Common myeloid progenitor, CD34-positive (primary cell): ENCODE measurements around the gene ANKMY1.

Experiments used
- CTCF ChIA-PET: fragments of 350-600 bp; sonication (Branson Sonifier 250); formaldehyde crosslinking; loops from one replicate; lab custom pipeline; 2021; ENCODE audit warnings: antibody characterized with exemption; lab: Charles Lee
- POLR2A ChIA-PET: fragments of 350-600 bp; sonication (Branson Sonifier 250); formaldehyde crosslinking; loops from one replicate; lab custom pipeline; 2021; ENCODE audit warnings: antibody characterized with exemption; lab: Charles Lee
- DNase-seq, 3 donors: peaks; one replicate each; pipeline versions ENCODE4 v3.0.0 to v3.0.0-alpha.2; 2013
- H3K27ac ChIP-seq, 2 experiments: 1 replicate in 1 of 2; 2 replicates in 1 of 2; pipeline ENCODE4 v1.7.0; 2013; ENCODE audit warnings: inconsistent platforms in 2 of 2, low read length in 2 of 2, mild to moderate bottlenecking in 2 of 2, low read depth in 1 of 2, moderate library complexity in 1 of 2; ENCODE audit not compliant: severe bottlenecking in 2 of 2, insufficient read depth in 1 of 2, poor library complexity in 1 of 2
- H3K27me3 ChIP-seq, 5 experiments: replicated peaks in 2 of 5; 1 replicate in 3 of 5; 2 replicates in 2 of 5; pipeline versions ENCODE4 v1.6.1 to v1.7.0; 2013; ENCODE audit warnings: low read length in 4 of 5, mild to moderate bottlenecking in 2 of 5, moderate library complexity in 2 of 5, inconsistent platforms in 1 of 5; ENCODE audit not compliant: insufficient read depth in 5 of 5, control insufficient read depth in 4 of 5
- H3K36me3 ChIP-seq, 4 experiments: 1 replicate in 2 of 4; 2 replicates in 2 of 4; pipeline versions ENCODE4 v1.6.1 to v1.7.0; 2013; ENCODE audit warnings: low read length in 3 of 4, control low read depth in 1 of 4, mild to moderate bottlenecking in 1 of 4; ENCODE audit not compliant: control insufficient read depth in 4 of 4, insufficient read depth in 4 of 4
- H3K4me1 ChIP-seq, 4 experiments: 1 replicate in 3 of 4; 2 replicates in 1 of 4; pipeline versions ENCODE4 v1.6.1 to v1.7.1; 2013; ENCODE audit warnings: low read length in 3 of 4, mild to moderate bottlenecking in 3 of 4, control low read depth in 1 of 4, inconsistent platforms in 1 of 4, moderate library complexity in 1 of 4; ENCODE audit not compliant: control insufficient read depth in 4 of 4, insufficient read depth in 4 of 4; ENCODE audit errors: control extremely low read depth in 1 of 4
- H3K4me3 ChIP-seq, 7 experiments: 1 replicate in 4 of 7; 2 replicates in 3 of 7; pipeline versions ENCODE4 v1.5.1 to v1.7.0; 2013; ENCODE audit warnings: mild to moderate bottlenecking in 7 of 7, low read length in 6 of 7, moderate library complexity in 6 of 7, inconsistent platforms in 2 of 7, low read depth in 2 of 7, control low read depth in 1 of 7; ENCODE audit not compliant: insufficient read depth in 4 of 7, control insufficient read depth in 1 of 7; ENCODE audit errors: extremely low read depth in 1 of 7
- H3K9me3 ChIP-seq, 5 experiments: 1 replicate in 4 of 5; 2 replicates in 1 of 5; pipeline versions ENCODE4 v1.6.1 to v1.7.1; 2013; ENCODE audit warnings: low read length in 4 of 5, mild to moderate bottlenecking in 2 of 5, inconsistent platforms in 1 of 5, low read depth in 1 of 5, moderate library complexity in 1 of 5; ENCODE audit not compliant: control insufficient read depth in 4 of 5, insufficient read depth in 2 of 5; ENCODE audit errors: control extremely low read depth in 1 of 5
- WGBS: methylation state at CpG from one replicate; pipeline ENCODE4 v1.1.5; 2013; ENCODE audit not compliant: insufficient coverage; 5-methylcytosine and 5-hydroxymethylcytosine counted together

Gene ANKMY1

GRCh38 chr2:240473211-240473610 is 84.6 kb downstream of the ANKMY1 start:
- Histone ChIP-seq H3K27me3 (no peaks in the 10 kb centered on the region), H3K36me3 (peaks cover 0 to 3% (median under 1%) of the 10 kb centered on the region in 4 experiments), H3K4me3 (no peak overlapping the region), H3K27ac (no peak overlapping the region), H3K9me3 (peaks cover 0 to 34% (median 7%) of the 10 kb centered on the region in 5 experiments), H3K4me1 (no peaks in the 10 kb centered on the region)
- ChIA-PET POLR2A (no interaction called here), CTCF (no interaction called here)
- 100% methylated on average over 2 of the region's 4 CpGs for WGBS
- peak in 2 of 3 donors; percentile 31 to 34 for DNase-seq

- H3K4me1 ChIP-seq = no peaks in the 10 kb centered on the region
- no peak overlapping the region for H3K27ac ChIP-seq
- DNase-seq = no peak
- H3K27me3 ChIP-seq = no peaks in the 10 kb centered on the region
- CTCF ChIA-PET = no interaction called here
- POLR2A ChIA-PET = no interaction called here
- WGBS = 98% methylated on average over 11 of the region's 11 CpGs
- H3K9me3 ChIP-seq = peaks cover 0 to 34% (median 7%) of the 10 kb centered on the region in 5 experiments
- peaks cover 0 to 3% (median under 1%) of the 10 kb centered on the region in 4 experiments for H3K36me3 ChIP-seq
- peak overlapping the region in 1 of 7 experiments; percentile 13 for H3K4me3 ChIP-seq
These were observed 85.6 kb downstream of the ANKMY1 start for GRCh38 chr2:240472078-240472790.

- Histone ChIP-seq H3K36me3 (peaks cover 0 to 3% (median under 1%) of the 10 kb centered on the region in 4 experiments), H3K27me3 (no peaks in the 10 kb centered on the region), H3K4me1 (no peaks in the 10 kb centered on the region), H3K9me3 (peaks cover 0 to 23% (median 7%) of the 10 kb centered on the region in 5 experiments), H3K27ac (no peak overlapping the region), H3K4me3 (no peak overlapping the region)
- DNase-seq = no peak
- POLR2A ChIA-PET = interaction anchor here (0.6 kb wide), 1 partner anchor 81 kb away, joined by 3 read pairs; no protein-coding TSS in a partner anchor
- WGBS = 95% methylated on average over 6 of the region's 6 CpGs
- CTCF ChIA-PET = no interaction called here
These were observed 88.0 kb downstream of the ANKMY1 start for GRCh38 chr2:240469740-240470139.

GRCh38 chr2:240469239-240469636 is 88.5 kb downstream of the ANKMY1 start:
- H3K27me3 ChIP-seq = no peaks in the 10 kb centered on the region
- peaks cover 0 to 18% (median 7%) of the 10 kb centered on the region in 5 experiments for H3K9me3 ChIP-seq
- no peak overlapping the region for H3K27ac ChIP-seq
- H3K36me3 ChIP-seq = peaks cover 0 to 3% (median 0%) of the 10 kb centered on the region in 4 experiments
- DNase-seq = no peak
- ChIA-PET POLR2A (interaction anchor here (0.6 kb wide), 1 partner anchor 82 kb away, joined by 3 read pairs; no protein-coding TSS in a partner anchor), CTCF (no interaction called here)
- H3K4me3 ChIP-seq = no peak overlapping the region
- WGBS = 80% methylated on average over 9 of the region's 10 CpGs
- H3K4me1 ChIP-seq = no peaks in the 10 kb centered on the region

- CTCF ChIA-PET = interaction anchor here (1.1 kb wide), 1 partner anchor 11 kb away, joined by 3 read pairs; no protein-coding TSS in a partner anchor
- DNase-seq = no peak
- WGBS = 93% methylated on average over 14 of the region's 20 CpGs
These were observed 89.2 kb downstream of the ANKMY1 start for GRCh38 chr2:240468303-240469238.

GRCh38 chr2:240467659-240468302 is 90.0 kb downstream of the ANKMY1 start:
- POLR2A ChIA-PET = no interaction called here

More at GRCh38 chr2:240468303-240469238, 89.2 kb downstream of the ANKMY1 start:
- Histone ChIP-seq H3K36me3 (peaks cover 0 to 3% (median 0%) of the 10 kb centered on the region in 4 experiments), H3K4me3 (no peak overlapping the region), H3K4me1 (no peaks in the 10 kb centered on the region), H3K27me3 (no peaks in the 10 kb centered on the region), H3K27ac (no peak overlapping the region), H3K9me3 (peaks cover 0 to 14% (median 7%) of the 10 kb centered on the region in 5 experiments)
- POLR2A ChIA-PET = no interaction called here

More at GRCh38 chr2:240467659-240468302, 90.0 kb downstream of the ANKMY1 start:
- no peak for DNase-seq
- CTCF ChIA-PET = interaction anchor here (1.1 kb wide), 1 partner anchor 11 kb away, joined by 3 read pairs; no protein-coding TSS in a partner anchor
- Histone ChIP-seq H3K4me1 (no peaks in the 10 kb centered on the region), H3K9me3 (peaks cover 0 to 10% (median 7%) of the 10 kb centered on the region in 5 experiments), H3K36me3 (peaks cover 0 to 3% (median 0%) of the 10 kb centered on the region in 4 experiments), H3K27ac (no peak overlapping the region), H3K27me3 (no peaks in the 10 kb centered on the region), H3K4me3 (no peak overlapping the region)
- WGBS = 91% methylated on average over 18 of the region's 22 CpGs
